ENCODE results near the gene C2orf74. TPM values are rescaled to one million over a fixed set of nuclear protein-coding genes. Genes with fewer than 3 reads are reported as not detected.

The C2orf74 gene
- total and polyA plus RNA-seq, 3 donors from 2014 or later: 39.4 to 50.0 (median 40.4) TPM

- no peak overlapping the region for H3K27ac ChIP-seq
- WGBS, 2 donors: 71 to 87% methylated on average over 3 of the region's 3 CpGs
- no peak for TF ChIP-seq POLR2A (IDR thresholded peaks at IDR 0.05)
- no peak for TF ChIP-seq CTCF (IDR thresholded peaks at IDR 0.05)
- no peaks in the 10 kb centered on the region for H3K4me1 ChIP-seq
- intact Hi-C loops (cut with DNase I; ENCODE audit: low total_unique reads): no loop called here
- H3K4me3 ChIP-seq: no peak overlapping the region
- no peaks in the 10 kb centered on the region for H3K36me3 ChIP-seq (ENCODE audit: low read depth, missing control alignments)
- H3K9me3 ChIP-seq: no peaks in the 10 kb centered on the region
- no peak for DNase-seq
- H3K27me3 ChIP-seq: no peaks in the 10 kb centered on the region
Observed at GRCh38 chr2:61165946-61166345, 4.0 kb downstream of the C2orf74 start.

- Histone ChIP-seq H3K4me3 (no peak overlapping the region), H3K36me3 (ENCODE audit: low read depth, missing control alignments) (no peaks in the 10 kb centered on the region), H3K9me3 (no peaks in the 10 kb centered on the region), H3K4me1 (peaks cover 4% of the 10 kb centered on the region), H3K27ac (no peak overlapping the region), H3K27me3 (no peaks in the 10 kb centered on the region)
- 95 to 97% methylated on average over 10 of the region's 10 CpGs for WGBS, 2 donors
- no peak for TF ChIP-seq CTCF (IDR thresholded peaks at IDR 0.05)
- TF ChIP-seq POLR2A (IDR thresholded peaks at IDR 0.05): no peak
- DNase-seq: no peak
- intact Hi-C loops (cut with DNase I; ENCODE audit: low total_unique reads): no loop called here
Observed at GRCh38 chr2:61167579-61167978, 5.6 kb downstream of the C2orf74 start.

- intact Hi-C loops (cut with DNase I; ENCODE audit: low total_unique reads): no loop called here
- H3K27ac ChIP-seq: no peak overlapping the region
- no peak overlapping the region for H3K4me3 ChIP-seq
- no peaks in the 10 kb centered on the region for H3K36me3 ChIP-seq (ENCODE audit: low read depth, missing control alignments)
- H3K27me3 ChIP-seq: no peaks in the 10 kb centered on the region
- WGBS, 2 donors: 67 to 71% methylated on average over 1 of the region's 1 CpG
- no peaks in the 10 kb centered on the region for H3K9me3 ChIP-seq
- DNase-seq: no peak
- H3K4me1 ChIP-seq: peaks cover 15% of the 10 kb centered on the region
- no peak for TF ChIP-seq CTCF (IDR thresholded peaks at IDR 0.05)
- TF ChIP-seq POLR2A (IDR thresholded peaks at IDR 0.05): no peak
Observed at GRCh38 chr2:61172671-61173070, 10.7 kb downstream of the C2orf74 start.

GRCh38 chr2:61173116-61173515, 11.1 kb downstream of the C2orf74 start:
- H3K4me1 ChIP-seq: peaks cover 16% of the 10 kb centered on the region
- no peaks in the 10 kb centered on the region for H3K9me3 ChIP-seq
- TF ChIP-seq POLR2A (IDR thresholded peaks at IDR 0.05) (no peak), CTCF (IDR thresholded peaks at IDR 0.05) (no peak)
- H3K27ac ChIP-seq: peak overlapping the region in 1 of 2 donors; percentile 56
- WGBS, 2 donors: 37 to 48% methylated on average over 4 of the region's 4 CpGs
- H3K36me3 ChIP-seq (ENCODE audit: low read depth, missing control alignments): no peaks in the 10 kb centered on the region
- H3K4me3 ChIP-seq: no peak overlapping the region
- peak; percentile 74 for DNase-seq
- intact Hi-C loops (cut with DNase I; ENCODE audit: low total_unique reads): no loop called here
- no peaks in the 10 kb centered on the region for H3K27me3 ChIP-seq

- Histone ChIP-seq H3K4me3 (no peak overlapping the region), H3K27ac (no peak overlapping the region), H3K36me3 (ENCODE audit: low read depth, missing control alignments) (no peaks in the 10 kb centered on the region), H3K9me3 (no peaks in the 10 kb centered on the region), H3K4me1 (peaks cover 36% of the 10 kb centered on the region), H3K27me3 (no peaks in the 10 kb centered on the region)
- intact Hi-C loops (cut with DNase I; ENCODE audit: low total_unique reads): no loop called here
- no peak for DNase-seq
- TF ChIP-seq CTCF (IDR thresholded peaks at IDR 0.05) (no peak), POLR2A (IDR thresholded peaks at IDR 0.05) (no peak)
- WGBS, 2 donors: 40 to 70% methylated on average over 8 of the region's 8 CpGs
Observed at GRCh38 chr2:61175036-61175435, 13.0 kb downstream of the C2orf74 start.

All from testis (tissue), 3 donors.